ENCODE data around the gene ADCYAP1R1.

DNA sequence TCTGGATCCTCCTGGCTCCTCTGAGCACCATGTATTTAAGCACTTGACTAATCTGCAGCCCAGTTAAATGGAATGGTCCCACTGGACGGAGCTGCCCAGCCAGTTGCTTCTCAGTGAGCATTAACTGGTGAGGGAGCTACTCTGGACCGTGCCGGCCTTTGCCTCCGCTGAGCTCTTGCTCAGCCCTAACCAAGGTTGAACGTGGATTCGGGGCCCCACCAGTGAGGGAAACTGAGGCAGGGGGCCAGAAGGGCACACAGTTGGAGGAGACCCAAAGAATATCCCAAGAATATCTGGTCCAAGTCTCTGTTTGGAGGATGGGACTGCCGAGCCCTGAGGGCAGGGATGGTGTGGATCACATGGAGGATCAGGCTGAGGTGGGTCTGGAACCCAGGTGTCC lies 13.7 kb downstream of the ADCYAP1R1 start:
- TF ChIP-seq, protein P1, sequence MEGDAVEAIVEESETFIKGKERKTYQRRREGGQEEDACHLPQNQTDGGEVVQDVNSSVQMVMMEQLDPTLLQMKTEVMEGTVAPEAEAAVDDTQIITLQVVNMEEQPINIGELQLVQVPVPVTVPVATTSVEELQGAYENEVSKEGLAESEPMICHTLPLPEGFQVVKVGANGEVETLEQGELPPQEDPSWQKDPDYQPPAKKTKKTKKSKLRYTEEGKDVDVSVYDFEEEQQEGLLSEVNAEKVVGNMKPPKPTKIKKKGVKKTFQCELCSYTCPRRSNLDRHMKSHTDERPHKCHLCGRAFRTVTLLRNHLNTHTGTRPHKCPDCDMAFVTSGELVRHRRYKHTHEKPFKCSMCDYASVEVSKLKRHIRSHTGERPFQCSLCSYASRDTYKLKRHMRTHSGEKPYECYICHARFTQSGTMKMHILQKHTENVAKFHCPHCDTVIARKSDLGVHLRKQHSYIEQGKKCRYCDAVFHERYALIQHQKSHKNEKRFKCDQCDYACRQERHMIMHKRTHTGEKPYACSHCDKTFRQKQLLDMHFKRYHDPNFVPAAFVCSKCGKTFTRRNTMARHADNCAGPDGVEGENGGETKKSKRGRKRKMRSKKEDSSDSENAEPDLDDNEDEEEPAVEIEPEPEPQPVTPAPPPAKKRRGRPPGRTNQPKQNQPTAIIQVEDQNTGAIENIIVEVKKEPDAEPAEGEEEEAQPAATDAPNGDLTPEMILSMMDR (conservative IDR thresholded peaks at IDR 0.05) = no peak
- TF ChIP-seq EZH2 (IDR thresholded peaks at IDR 0.05; ENCODE audit: low read depth) = no peak

Data from PC-9 (cell line).